A549 (cell line): ENCODE results near the gene MAPK4. TPM values are rescaled to one million over a fixed set of nuclear protein-coding genes. Genes with fewer than 3 reads are reported as not detected.

Experiments
- ATAC-seq, 2 experiments: fragments of 200-7000 bp in 1 of 2; fragments of >200 bp in 1 of 2; cut with Nextera tagmentation in 1 of 2; cut with Tn5 transposase in 1 of 2; 3 replicates each; pipeline versions ENCODE4 v1.8.0 to v1.9.1; 2018 to 2020; ENCODE audit warnings: mild to moderate bottlenecking in 1 of 2, moderate library complexity in 1 of 2
- CTCF ChIA-PET: fragments of 300-600 bp; sonication (Branson Sonifier 250); formaldehyde crosslinking; extraction: SDS; loops from one replicate; lab custom pipeline; 2021; ENCODE audit warnings: antibody characterized with exemption, inconsistent platforms; lab: Yijun Ruan, JAX
- POLR2A ChIA-PET: fragments of 350-600 bp; formaldehyde crosslinking; extraction: SDS; loops from one replicate; lab custom pipeline; 2021; ENCODE audit warnings: antibody characterized with exemption, inconsistent platforms; lab: Yijun Ruan, JAX
- DNase-seq, 2 experiments: peaks; one replicate each; pipeline versions ENCODE4 v3.0.0 to v3.0.0-alpha.2; 2011 to 2016; ENCODE audit warnings: low read depth in 1 of 2, low spot score in 1 of 2
- FAIRE-seq: peaks from 2 replicates; lab custom pipeline; 2011; peaks lifted over from hg19 to GRCh38; lab: Jason Lieb, UNC
- H3K27ac ChIP-seq, 2 experiments: fragments of >200 bp; sonication (Bioruptor Twin); formaldehyde crosslinking; 3 replicates each; pipeline ENCODE4 v1.5.1; 2016 to 2017
- H3K4me1 ChIP-seq: fragments of >200 bp; sonication (Bioruptor Twin); formaldehyde crosslinking; 3 replicates; pipeline ENCODE4 v1.6.1; 2016
- H3K4me2 ChIP-seq: fragments of >200 bp; sonication (Bioruptor Twin); formaldehyde crosslinking; 3 replicates; pipeline ENCODE4 v1.6.1; 2016
- H3K4me3 ChIP-seq: fragments of >200 bp; sonication (Bioruptor Twin); formaldehyde crosslinking; 3 replicates; pipeline ENCODE4 v1.5.1; 2016
- H3K9me3 ChIP-seq: fragments of >200 bp; sonication (Bioruptor Twin); formaldehyde crosslinking; 3 replicates; pipeline ENCODE4 v1.6.1; 2016
- ATOH8 ChIP-seq: fragments of 250-450 bp; sonication (Bioruptor Pico); IDR thresholded peaks from 2 replicates; pipeline ENCODE4 v1.5.0; 2020; ENCODE audit warnings: low read depth, mild to moderate bottlenecking, moderate library complexity
- BHLHE40 ChIP-seq: IDR thresholded peaks from 2 replicates; pipeline ENCODE4 v1.6.1; 2012; ENCODE audit warnings: low read depth, low read length, inconsistent platforms
- CBX8 ChIP-seq: fragments of 200-600 bp; sonication (generic); IDR thresholded peaks from 2 replicates; pipeline ENCODE4 v1.6.1; 2016
- CEBPB ChIP-seq, 2 experiments: fragments of >200 bp in 1 of 2; sonication (Bioruptor Twin) in 1 of 2; formaldehyde crosslinking in 1 of 2; IDR thresholded peaks; 2 replicates each; pipeline ENCODE4 v1.6.1; 2012 to 2016
- CHD4 ChIP-seq: fragments of 200-600 bp; sonication (generic); IDR thresholded peaks from 2 replicates; pipeline ENCODE4 v1.6.1; 2016; ENCODE audit warnings: antibody characterized with exemption, mild to moderate bottlenecking, borderline replicate concordance
- CTCF ChIP-seq: fragments of >200 bp; sonication (Bioruptor Twin); formaldehyde crosslinking; IDR thresholded peaks from 3 replicates; pipeline ENCODE4 v1.5.1; 2016
- EHF ChIP-seq: fragments of 250-450 bp; sonication (Bioruptor Pico); IDR thresholded peaks from 2 replicates; pipeline ENCODE4 v1.5.0; 2020; ENCODE audit warnings: mild to moderate bottlenecking
- ELK1 ChIP-seq: fragments of 150-350 bp; IDR thresholded peaks from 2 replicates; pipeline ENCODE4 v1.6.1; 2014; ENCODE audit warnings: low read depth, mild to moderate bottlenecking, low read length
- ESRRA ChIP-seq: fragments of 150-350 bp; IDR thresholded peaks from 2 replicates; pipeline ENCODE4 v1.6.1; 2014; ENCODE audit warnings: mild to moderate bottlenecking, low read length, borderline replicate concordance
- FOSB ChIP-seq: fragments of 250-450 bp; sonication (Bioruptor Pico); IDR thresholded peaks from 2 replicates; pipeline ENCODE4 v1.5.0; 2020; ENCODE audit warnings: mild to moderate bottlenecking, moderate library complexity
- HES2 ChIP-seq: fragments of >200 bp; sonication (Bioruptor Twin); formaldehyde crosslinking; IDR thresholded peaks from 2 replicates; pipeline ENCODE4 v1.6.1; 2016
- HMGXB4 ChIP-seq: fragments of 250-450 bp; sonication (Bioruptor Pico); IDR thresholded peaks from 2 replicates; pipeline ENCODE4 v1.5.0; 2021; ENCODE audit warnings: mild to moderate bottlenecking, moderate library complexity, borderline replicate concordance
- HOXA7 ChIP-seq: fragments of 250-450 bp; sonication (Bioruptor Pico); IDR thresholded peaks from 2 replicates; pipeline ENCODE4 v1.5.0; 2020; ENCODE audit warnings: mild to moderate bottlenecking, moderate library complexity
- JUNB ChIP-seq: fragments of >200 bp; sonication (Bioruptor Twin); formaldehyde crosslinking; IDR thresholded peaks from 2 replicates; pipeline ENCODE4 v1.6.1; 2016
- MAX ChIP-seq: IDR thresholded peaks from 2 replicates; pipeline ENCODE4 v1.6.1; 2012
- MAZ ChIP-seq: fragments of 150-350 bp; IDR thresholded peaks from 2 replicates; pipeline ENCODE4 v1.6.1; 2014; ENCODE audit warnings: antibody characterized with exemption, low read depth, low read length, borderline replicate concordance
- NFE2L2 ChIP-seq: fragments of 150-350 bp; conservative IDR thresholded peaks from 2 replicates; pipeline ENCODE4 v1.6.1; 2014; ENCODE audit warnings: low read length
- NPAS2 ChIP-seq: fragments of 250-450 bp; sonication (Bioruptor Pico); IDR thresholded peaks from 2 replicates; pipeline ENCODE4 v1.8.0; 2022; ENCODE audit warnings: mild to moderate bottlenecking, moderate library complexity, borderline replicate concordance
- PBX3 ChIP-seq: IDR thresholded peaks from 2 replicates; pipeline ENCODE4 v1.6.1; 2012
- POLR2AphosphoS2 ChIP-seq: conservative IDR thresholded peaks from 2 replicates; pipeline ENCODE4 v1.6.1; 2012; ENCODE audit warnings: low read length, improper control_type of control experiment, inconsistent platforms
- SREBF2 ChIP-seq: fragments of 450-650 bp; IDR thresholded peaks from 2 replicates; pipeline ENCODE4 v1.6.1; 2014; ENCODE audit warnings: mild to moderate bottlenecking, moderate library complexity
- TP53 ChIP-seq: fragments of 250-450 bp; sonication (Bioruptor Pico); IDR thresholded peaks from 2 replicates; pipeline ENCODE4 v1.5.0; 2021; ENCODE audit warnings: mild to moderate bottlenecking, moderate library complexity
- ZFP36 ChIP-seq: fragments of 450-650 bp; IDR thresholded peaks from 2 replicates; pipeline ENCODE4 v1.6.1; 2014; ENCODE audit warnings: borderline replicate concordance; ENCODE audit not compliant: partially characterized antibody
- ZNF302 ChIP-seq: fragments of 250-450 bp; sonication (Bioruptor Pico); IDR thresholded peaks from 2 replicates; pipeline ENCODE4 v1.9.0; 2021; ENCODE audit warnings: inconsistent platforms, mild to moderate bottlenecking, moderate library complexity
- WGBS: methylation state at CpG from one replicate; pipeline ENCODE4 v1.1.6; 2017; ENCODE audit errors: missing lambda C conversion rate; 5-methylcytosine and 5-hydroxymethylcytosine counted together
- polyA plus RNA-seq, 4 experiments: library from polyadenylated mRNA; depleted of rRNA in 3 of 4; stranded (reverse); fragments of >200 nt; fragmentation: RNase III in 1 of 4; extraction: RNeasy Plus Mini Kit Qiagen cat#74134 plus additional on column Dnase treatment in 1 of 4; gene quantifications; 2 replicates in 3 of 4; 3 replicates in 1 of 4; pipeline ENCODE4 v1.2.3, GENCODE V29; 2011 to 2017

The MAPK4 gene
- polyA plus RNA-seq, 2 of the 4 experiments (the other 2 are of a cell fraction): 0.01 TPM; not detected in 1

- Histone ChIP-seq H3K9me3 (no peaks in the 10 kb centered on the region), H3K4me1 (no peaks in the 10 kb centered on the region), H3K27ac (no peak overlapping the region), H3K4me3 (no peak overlapping the region), H3K4me2 (no peak overlapping the region; the same call in 2 of the 3 replicates)
- TF ChIP-seq CHD4 (no peak), CEBPB (IDR thresholded peaks at IDR 0.05) (peak in 1 of 2 experiments; percentile 52; a peak in 2 of 4 replicates), EHF (no peak), BHLHE40 (no peak), HOXA7 (CRISPR knock-in tag) (no peak), MAZ (no peak)
- no peak for FAIRE-seq
- DNase-seq: peak in 1 of 2 experiments; percentile 34
- WGBS: 11% methylated on average over 5 of the region's 5 CpGs
- CTCF ChIA-PET: no interaction called here
- ATAC-seq: peak in 1 of 2 experiments; percentile 77; a peak in 3 of 6 replicates
- POLR2A ChIA-PET: no interaction called here
Observed at GRCh38 chr18:50614838-50615237, 55.0 kb downstream of the MAPK4 start.

- CTCF ChIA-PET: no interaction called here
Observed at GRCh38 chr18:50616484-50617048, 56.7 kb downstream of the MAPK4 start.

GRCh38 chr18:50619861-50620275, 60.0 kb downstream of the MAPK4 start:
- no peaks in the 10 kb centered on the region for H3K4me1 ChIP-seq
- ChIA-PET POLR2A (no interaction called here), CTCF (interaction anchor here (0.7 kb wide), 1 partner anchor 104 kb away, joined by 3 read pairs; no protein-coding TSS in a partner anchor)
- WGBS: 51% methylated on average over 4 of the region's 4 CpGs
- no peaks in the 10 kb centered on the region for H3K9me3 ChIP-seq
- H3K4me2 ChIP-seq: no peak overlapping the region
- H3K27ac ChIP-seq: no peak overlapping the region
- TF ChIP-seq MAX: no peak
- TF ChIP-seq ESRRA: no peak
- no peak for TF ChIP-seq ATOH8
- no peak for TF ChIP-seq FOSB
- no peak for TF ChIP-seq HES2
- TF ChIP-seq ZFP36: no peak
- TF ChIP-seq ELK1: no peak
- no peak for TF ChIP-seq HMGXB4 (CRISPR knock-in tag)
- DNase-seq (no peak), ATAC-seq (no peak), FAIRE-seq (no peak)
- H3K4me3 ChIP-seq: no peak overlapping the region

More at GRCh38 chr18:50616484-50617048, 56.7 kb downstream of the MAPK4 start:
- no peak for FAIRE-seq
- no peak for ATAC-seq
- TF ChIP-seq PBX3 (no peak), POLR2AphosphoS2 (no peak), NPAS2 (CRISPR knock-in tag) (no peak), CTCF (no peak), CHD4 (no peak), ZNF302 (CRISPR knock-in tag) (no peak), NFE2L2 (no peak), SREBF2 (no peak), TP53 (CRISPR knock-in tag) (no peak), JUNB (no peak), HOXA7 (CRISPR knock-in tag) (no peak), CBX8 (no peak)
- no peak overlapping the region for H3K4me3 ChIP-seq
- no peak overlapping the region for H3K27ac ChIP-seq
- no peak for DNase-seq
- H3K4me2 ChIP-seq: no peak overlapping the region
- POLR2A ChIA-PET: no interaction called here
- WGBS: 22% methylated on average over 5 of the region's 5 CpGs
- no peaks in the 10 kb centered on the region for H3K9me3 ChIP-seq
- no peaks in the 10 kb centered on the region for H3K4me1 ChIP-seq
